NCI-H460 (cell line): ENCODE results near the gene CX3CL1. TPM values are rescaled to one million over a fixed set of nuclear protein-coding genes. Genes with fewer than 3 reads are reported as not detected.
"Not testable (repeated sequence)": the region's sequence is repeated elsewhere in the genome, so short reads cannot be mapped to it uniquely, and the experiment has no call there.

Experiments used
- DNase-seq: peaks from one replicate; pipeline ENCODE4 v3.0.0-alpha.2; 2016; ENCODE audit warnings: low read depth; ENCODE audit errors: extremely low read depth
- polyA plus RNA-seq: library from polyadenylated mRNA; depleted of rRNA; stranded (reverse); fragments of >200 nt; gene quantifications from 2 replicates; pipeline ENCODE4 v1.2.3, GENCODE V29; 2014; cell fraction: nucleus; rRNA removed
- total RNA-seq: library from RNA; depleted of rRNA; stranded (reverse); fragments of >200 nt; shearing (Covaris generic); gene quantifications from 2 replicates; pipeline ENCODE4 v1.2.3, GENCODE V29; 2014; rRNA removed

The CX3CL1 gene
- not detected in 2 replicates for total RNA-seq
- polyA plus RNA-seq = not detected in 2 replicates

DNA sequence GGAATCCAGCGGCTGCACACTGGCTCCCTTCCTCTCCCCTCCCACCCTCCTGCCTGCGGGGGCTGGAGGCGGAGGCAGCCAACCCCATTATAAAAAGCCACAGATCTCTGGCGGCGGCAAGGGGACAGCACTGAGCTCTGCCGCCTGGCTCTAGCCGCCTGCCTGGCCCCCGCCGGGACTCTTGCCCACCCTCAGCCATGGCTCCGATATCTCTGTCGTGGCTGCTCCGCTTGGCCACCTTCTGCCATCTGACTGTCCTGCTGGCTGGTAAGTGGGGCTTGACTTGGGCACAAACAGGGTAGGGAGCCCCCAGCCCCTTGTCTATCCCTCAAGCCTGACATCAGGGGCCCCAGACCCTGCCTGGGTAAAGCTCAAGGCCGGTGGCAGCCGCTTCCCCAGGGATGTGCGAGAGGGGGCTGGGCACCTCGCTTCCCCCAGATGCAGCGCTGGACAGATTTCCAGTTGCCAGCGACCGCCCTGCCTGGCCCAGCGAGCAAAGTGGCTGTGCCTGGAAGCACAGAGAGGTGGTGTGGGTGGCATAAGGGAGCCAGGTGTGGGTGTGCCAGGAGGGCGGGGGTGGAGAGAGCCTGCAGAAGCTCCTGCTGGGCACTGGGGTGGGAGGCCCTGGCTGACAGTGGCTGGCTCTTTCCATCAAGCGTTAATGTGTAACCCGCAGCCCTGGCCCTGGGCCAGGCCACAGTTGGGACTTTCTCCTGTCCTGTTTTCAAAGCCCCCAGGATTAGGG, at the start of gene CX3CL1:
Gene CX3CL1 (plus strand): TSS at position 119 of the 745 bp plus-strand sequence. CDS start 79 bp downstream, at position 198.
- DNase-seq = no peak

DNA sequence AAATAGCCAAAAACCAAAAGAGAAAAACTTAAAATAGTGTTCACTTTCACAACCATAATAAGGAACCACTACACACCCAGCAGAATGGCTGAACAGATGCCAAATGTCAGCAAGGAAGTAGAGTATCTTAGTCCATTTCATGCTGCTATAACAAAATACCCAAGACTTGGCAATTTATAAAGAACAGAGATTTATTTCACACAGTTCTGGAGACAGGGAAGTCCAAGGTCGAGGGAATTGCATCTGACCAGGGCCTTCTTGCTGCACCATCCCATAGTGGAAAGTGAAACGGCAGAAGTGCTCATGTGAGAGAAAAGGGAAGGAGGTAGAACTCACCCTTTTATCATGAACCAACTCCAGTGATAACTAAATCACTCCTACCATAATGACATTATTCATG, 47.5 kb upstream of the CX3CL1 start:
- no peak for DNase-seq

DNA sequence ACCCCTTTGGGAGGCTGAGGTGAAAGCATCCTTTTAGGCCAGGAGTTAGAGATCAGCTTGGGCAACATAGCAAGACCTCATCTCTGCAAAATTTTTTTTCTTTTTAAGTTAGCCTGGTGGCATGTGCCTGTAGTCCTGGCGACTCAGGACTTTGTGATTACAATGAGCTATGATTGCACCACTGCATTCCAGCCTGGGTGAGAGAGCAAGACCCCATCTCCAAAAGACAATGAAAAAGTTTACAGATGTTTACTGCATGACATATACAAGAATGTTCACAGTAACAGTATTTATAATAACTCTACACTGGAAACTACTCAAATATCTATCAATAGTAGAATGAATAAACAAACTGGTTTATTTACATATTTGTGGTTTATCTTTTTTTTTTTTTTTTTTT, 46.8 kb upstream of the CX3CL1 start:
- no peak for DNase-seq

DNA sequence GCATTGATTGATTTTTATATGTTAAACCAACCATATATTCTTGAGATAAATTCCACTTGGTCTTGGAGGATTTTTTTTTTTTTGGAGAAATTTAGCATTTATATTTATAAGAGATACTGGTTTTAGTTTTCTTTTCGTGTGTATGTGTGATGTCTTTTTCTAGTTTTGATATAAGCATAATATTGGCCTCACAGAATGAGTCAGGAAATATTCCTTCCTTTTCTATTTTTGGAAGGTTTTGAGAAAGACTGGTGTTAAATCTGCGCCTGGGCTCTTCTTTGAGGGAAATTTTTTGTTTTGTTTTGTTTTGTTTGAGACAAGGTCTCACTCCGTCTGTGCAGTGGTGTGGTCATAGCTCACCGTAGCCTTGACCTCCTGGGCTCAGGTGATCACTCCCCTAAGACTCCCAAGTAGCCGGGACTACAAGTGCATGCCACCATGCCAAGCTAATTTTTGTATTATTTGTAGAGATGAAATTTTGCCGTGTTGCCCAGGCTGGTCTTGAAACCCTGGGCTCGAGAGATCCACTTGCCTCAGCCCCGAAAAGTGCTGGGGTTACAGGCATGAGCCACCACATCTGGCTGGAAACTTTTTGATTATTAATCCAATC, 42.5 kb upstream of the CX3CL1 start:
- DNase-seq = no peak

DNA sequence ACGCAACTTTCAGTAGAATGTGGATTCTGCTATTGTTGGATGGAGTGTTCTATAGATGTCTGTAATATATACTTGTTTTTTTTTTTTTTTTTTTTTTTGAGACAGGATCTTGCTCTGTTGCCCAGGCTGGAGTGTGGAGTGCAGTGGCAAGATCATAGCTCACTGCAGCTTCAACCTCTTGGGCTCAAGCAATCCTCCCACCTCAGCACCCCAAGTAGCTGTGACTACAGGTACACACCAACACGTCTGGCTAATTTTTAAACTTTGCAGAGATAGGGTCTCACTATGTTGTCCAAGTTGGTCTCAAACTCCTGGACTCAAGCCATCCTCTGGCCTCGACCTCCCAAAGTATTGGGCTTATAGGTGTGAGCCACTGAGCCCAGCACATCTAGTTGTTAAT, 40.9 kb upstream of the CX3CL1 start:
- no peak for DNase-seq

DNA sequence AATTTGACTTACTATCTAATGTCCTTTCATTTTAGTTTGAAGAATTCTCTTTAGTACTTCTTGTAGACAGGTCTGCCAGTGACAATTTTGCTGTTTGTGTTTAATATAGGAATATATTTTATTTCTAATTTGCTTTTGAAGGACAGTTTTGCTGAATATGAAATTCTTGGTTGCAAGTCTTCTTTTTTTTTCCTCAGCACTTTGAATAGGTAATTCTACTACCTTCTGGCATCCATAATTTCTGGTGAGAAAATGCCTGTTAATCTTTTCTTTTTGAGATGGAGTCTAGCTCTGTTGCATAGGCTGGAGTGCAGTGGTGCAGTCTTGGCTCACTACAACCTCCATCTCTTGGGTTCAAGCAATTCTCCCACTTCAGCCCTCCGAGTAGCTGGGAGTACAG, 38.9 kb upstream of the CX3CL1 start:
- DNase-seq = no peak

DNA sequence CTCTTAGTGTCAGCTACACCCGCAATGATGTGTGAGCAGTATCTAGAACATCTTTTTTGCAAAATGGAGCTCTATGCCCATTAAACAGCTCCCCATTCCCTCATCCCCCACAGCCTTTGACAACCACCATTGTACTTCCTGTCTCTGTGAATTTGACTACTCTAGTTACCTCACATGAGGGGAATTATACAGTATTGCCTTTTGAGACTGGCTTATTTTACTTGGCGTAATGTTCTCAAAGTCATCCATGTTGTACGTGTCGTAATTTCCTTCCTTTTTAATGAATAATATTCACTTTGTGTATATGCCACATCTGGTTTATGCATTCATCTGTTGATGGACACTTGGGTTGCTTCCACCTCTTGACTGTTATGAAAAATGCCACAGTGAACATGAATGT, 36.9 kb upstream of the CX3CL1 start:
- DNase-seq = no peak

DNA sequence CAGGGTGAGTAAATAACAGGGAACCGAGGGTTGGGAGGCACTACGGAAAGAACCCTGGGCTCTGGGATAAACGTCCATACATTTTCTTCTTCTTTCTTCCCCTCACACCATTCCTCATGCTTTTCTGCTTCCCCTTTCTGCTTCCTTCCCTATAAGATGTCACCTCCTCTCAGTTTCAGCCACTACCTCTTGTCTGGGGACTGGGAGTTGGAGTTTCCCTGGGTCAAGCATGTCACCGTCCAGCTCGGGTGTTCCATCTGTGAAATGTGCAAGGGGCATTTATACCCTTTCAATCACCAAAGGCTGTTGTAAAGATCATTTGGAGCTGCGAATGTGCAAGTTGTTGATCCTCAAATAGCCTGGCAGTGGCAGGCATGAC, 31.2 kb upstream of the CX3CL1 start:
- DNase-seq = no peak

DNA sequence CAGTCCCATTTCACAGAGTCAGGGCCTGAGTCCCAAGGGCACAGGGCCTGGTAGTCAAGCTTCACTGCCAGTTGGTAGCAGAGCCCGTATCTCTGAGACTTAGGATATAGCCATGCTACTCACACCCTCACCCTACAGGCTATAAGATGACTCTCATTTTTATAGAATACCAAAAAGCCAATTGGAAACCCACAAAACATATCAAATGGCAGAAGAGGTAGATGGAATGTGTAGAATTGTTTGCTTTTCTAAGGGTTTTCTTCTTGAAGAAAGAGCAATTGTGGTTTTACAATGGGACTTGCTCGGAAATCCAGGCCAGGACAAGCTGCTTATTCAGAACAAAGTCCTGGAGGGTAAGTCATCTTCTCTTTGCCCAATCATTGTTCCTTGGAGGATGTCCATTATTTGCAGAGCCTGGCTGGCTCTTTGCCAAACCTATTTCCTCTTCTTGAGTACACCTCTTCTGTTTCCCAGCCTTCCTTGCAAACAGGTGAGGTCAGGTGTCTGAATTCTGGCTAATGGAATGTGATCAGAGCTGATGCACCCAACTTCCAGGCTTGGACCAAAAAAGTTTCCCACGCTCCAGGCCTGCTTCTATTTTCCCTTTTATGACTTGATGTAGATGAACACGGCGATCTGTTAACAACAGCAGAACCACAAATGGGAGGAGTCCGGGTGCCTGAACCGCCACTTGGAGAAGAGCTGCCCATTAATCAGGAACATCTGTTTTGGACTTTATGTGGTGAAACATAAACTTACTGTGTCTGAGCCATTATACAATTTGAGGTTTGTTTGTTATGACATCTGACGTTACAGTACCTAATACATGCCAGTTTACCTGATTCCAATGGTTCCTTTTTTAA, 30.6 kb upstream of the CX3CL1 start:
- DNase-seq = no peak

DNA sequence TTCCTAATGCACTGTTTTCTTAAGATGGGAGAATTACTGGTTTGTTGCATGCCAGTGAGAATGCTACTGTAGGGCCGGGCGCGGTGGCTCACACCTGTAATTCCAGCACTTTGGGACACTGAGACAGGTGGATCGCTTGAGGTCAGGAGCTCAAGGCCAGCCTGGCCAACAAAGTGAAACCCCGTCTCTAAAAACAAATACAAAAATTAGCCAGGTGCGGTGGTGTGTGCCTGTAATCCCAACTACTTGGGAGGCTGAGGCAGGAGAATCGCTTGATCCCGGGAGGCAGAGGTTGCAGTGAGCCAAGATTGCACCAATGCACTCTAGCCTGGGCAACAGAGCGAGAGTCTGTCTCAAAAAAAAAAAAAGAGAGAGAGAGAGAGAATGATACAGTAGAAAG, 29.7 kb upstream of the CX3CL1 start:
- DNase-seq = not testable (repeated sequence)

DNA sequence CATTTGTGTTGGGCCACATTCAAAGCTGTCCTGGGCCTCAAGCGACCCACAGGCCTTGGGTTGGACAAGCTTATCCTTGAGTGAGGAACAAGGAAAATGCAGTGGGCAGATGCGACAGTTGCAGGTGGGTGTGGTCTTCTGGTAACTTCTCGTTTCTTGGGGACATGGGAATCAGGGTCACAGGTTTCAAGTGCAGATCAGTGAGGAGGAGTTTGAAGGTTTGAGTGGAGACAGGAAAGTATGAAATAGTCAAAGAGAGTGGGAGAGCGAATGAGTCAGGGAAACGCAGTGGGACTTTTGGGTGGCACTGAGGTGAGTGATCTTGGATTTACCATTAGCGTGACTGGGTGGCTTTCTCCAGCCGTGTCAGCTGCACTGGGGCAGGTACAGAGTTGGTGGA, 29.1 kb upstream of the CX3CL1 start:
- DNase-seq = no peak

DNA sequence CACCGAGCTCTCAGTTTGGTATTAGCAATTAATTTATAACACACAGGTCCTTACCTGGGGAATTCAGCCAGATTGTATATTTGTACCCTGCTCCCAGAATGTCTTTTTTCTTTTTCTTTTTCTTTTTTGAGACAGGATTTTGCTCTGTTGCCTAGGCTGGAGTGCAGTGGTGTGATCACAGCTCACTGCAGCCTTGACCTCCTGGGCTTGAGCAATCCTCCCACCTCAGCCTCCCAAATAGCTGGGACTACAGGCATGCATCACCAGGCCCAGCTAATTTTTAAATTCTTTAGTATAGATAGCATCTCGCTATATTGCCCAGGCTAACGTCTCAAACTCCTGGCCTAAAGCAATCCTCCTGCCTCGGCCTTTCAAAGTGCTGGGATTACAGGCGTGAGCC, 28.2 kb upstream of the CX3CL1 start:
- not testable (repeated sequence) for DNase-seq

DNA sequence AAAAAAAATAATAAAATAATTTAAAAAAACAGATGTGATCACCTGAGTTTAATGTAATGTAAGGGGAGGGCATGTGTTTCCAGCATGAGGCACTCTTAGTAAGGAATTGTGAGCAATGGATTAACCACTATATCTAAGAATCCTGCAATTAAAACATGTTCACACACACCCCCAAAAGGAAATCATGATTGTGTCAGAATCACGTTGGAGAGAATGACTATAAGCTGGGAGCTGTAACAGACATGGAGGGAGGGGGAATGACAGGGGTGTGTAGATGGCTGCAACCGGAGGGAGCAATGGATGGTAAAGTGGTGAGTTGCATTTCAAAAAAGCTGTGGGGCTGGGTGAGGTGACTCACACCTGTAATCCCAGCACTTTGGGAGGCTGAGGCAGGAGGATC, 27.3 kb upstream of the CX3CL1 start:
- DNase-seq = no peak

DNA sequence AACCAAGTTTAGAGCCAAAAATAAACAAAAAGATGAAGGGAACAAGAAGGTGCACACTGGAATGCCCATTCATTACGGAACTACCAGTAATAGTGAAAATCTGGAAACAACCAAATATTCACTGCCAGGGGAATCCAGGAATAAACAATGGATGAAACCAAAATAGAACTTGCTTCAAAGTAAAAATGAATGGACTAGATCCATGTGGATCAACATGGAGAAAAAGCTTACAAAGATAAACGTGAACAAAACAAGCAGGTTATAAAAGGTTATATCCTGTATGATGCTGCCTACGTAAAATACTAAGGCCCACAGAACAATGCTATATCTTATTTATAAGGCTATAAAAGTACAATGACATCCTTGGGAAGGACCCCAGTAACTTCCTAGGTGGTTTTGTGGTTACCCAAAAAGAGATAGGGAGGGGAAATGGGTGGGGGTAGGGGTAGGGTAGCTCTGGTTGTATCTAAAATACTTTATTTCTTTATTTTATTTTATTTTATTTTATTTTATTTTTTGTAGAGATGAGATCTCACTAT, 26.6 kb upstream of the CX3CL1 start:
- DNase-seq = no peak

DNA sequence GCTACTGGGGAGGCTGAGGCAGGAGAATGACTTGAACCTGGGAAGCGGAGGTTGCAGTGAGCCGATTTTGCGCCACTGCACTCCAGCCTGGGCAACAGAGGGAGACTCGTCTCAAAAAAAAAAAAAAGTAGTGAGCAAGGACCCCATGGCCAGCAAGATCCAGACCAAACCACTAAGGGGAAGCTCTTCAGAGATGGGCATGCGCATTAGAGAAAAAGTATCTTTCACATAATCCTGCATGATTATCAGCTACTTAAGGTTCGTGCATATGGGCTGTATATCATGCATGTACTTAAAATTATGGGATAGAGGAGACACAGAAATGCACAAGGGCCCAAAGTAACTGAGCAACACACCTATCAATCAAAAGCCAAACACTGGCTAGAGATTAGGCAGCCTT, 24.4 kb upstream of the CX3CL1 start:
- no peak for DNase-seq

DNA sequence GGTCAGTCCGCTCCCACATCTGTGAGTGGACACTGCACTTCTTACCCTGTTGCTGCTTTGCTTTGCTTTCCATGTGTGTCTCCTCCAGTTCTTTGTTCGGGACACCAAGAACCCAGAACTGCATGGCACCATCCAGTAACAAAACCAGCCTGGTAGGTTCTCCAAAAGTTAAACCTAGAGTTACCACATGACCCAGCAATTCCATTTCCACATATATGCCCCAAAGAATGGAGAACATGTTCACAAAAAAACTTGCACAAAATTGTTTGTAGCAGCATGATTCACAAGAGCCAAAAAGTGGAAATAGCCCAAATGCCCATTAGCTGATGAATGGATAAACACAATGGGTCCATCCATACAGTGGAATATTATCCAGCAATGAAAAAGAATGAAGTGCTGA, 24.0 kb upstream of the CX3CL1 start:
- no peak for DNase-seq

DNA sequence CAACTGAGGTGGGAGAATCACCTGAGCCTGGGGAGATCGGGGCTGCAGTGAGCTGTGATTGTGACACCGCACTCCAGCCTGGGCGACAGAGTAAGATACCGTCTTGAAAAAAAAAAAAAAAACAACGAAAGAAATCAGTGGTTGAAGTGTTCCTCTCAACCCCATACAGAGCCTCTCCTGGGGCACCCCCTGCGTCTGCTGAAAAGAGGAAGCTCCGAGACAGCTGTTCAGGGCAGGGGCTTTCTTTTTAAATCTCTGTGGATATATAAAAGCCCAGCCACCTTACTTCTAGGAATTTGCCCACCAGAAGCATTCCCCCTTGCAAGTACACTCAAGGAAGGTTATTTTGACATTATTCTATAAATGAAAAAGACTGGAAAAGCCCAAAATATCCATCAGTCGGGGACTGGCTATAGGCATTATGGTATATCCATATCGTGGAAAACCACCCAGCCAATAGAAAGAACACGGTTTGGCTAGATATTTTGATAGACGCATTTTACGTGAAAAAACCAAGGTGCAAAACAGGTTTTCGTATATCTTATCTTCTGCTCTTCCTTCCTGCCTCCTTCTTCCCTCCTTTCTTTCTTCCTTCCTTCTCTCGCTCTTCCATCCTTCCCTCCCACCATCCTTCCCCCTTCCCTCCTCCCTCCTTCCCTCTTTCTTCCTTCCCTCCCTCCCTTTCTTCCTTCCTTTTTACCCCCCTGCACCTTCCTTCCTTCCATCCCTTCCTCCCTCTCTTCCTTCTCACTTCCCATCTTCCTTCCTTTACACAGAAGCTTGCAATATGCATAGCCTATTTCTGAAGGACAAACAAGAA, 22.9 kb upstream of the CX3CL1 start:
- DNase-seq = no peak

DNA sequence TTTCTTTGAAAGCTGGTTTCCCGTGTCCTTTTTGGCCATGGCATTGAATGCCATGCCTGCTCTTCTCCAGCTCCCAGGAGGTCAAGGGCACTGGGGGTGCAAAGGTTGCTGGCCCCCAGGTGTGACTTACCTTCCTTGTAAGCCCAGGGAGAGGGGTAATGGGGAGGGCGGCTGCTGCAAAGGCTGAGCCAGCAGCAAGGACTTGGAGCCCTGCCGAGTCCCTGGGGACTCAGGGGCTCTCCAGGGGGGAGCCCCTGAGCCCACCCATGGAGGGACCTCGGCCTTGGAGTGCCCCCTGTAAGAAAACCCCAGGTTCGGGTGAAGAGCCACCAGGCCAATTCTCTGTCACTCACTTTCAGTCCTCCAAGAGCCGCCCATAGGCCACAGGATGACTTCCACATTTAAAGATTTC, 19.6 kb upstream of the CX3CL1 start:
- no peak for DNase-seq

DNA sequence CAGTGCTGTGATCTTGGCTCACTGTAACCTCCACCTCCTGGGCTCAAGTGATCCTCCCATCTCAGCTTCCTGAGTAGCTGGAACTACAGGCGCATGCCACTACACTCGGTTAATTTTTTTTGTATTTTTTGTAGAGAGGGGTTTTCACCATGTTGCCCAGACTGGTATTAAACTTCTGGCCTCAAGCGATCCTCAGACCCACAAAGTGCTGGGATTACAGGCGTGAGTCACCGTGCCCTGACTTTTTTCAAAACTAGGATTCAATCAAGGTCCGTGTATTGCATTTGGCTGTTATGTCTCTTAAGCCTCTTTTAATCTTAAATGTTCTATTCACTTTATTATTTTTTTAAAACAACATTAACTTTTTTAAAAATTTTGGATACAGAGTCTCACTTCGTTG, 18.0 kb upstream of the CX3CL1 start:
- no peak for DNase-seq

DNA sequence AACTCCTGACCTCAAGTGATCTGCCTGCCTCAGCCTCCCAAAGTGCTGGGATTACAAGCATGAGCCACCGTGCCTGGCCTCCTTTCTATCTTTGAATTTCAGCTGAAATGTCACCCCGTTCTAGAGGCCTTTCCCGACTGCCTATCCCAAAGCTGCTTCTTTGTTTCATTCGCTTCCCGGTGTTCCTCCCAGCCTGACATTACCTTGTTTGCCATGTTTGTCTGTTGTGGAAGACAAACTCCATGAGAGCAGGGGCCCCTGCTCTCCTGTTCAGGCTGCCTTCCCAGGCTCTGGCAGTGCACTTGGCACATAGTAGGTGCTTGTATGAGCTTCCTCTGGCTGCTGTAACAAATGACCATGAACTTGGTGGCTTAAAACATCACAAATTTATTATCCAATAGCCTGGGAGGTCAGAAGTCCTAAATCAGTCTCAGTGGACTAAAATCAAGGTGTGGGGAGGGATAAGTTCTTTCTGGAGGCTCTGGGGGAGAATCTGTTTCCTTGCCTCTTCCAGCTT, 16.3 kb upstream of the CX3CL1 start:
- DNase-seq = no peak
